ENCODE results near the gene PRKD2.

The PRKD2 gene

GRCh38 chr19:46739290-46739771 is 22.4 kb upstream of the PRKD2 start:
- H3K36me3 ChIP-seq (ENCODE audit: control insufficient read depth in 2 of 2, insufficient read depth in 2 of 2, low read length in 2 of 2): peaks cover 14 to 19% of the 10 kb centered on the region in 2 donors

GRCh38 chr19:46737761-46738171 is 20.9 kb upstream of the PRKD2 start:
- Histone ChIP-seq H3K27ac (ENCODE audit: low read length) (no peak overlapping the region), H3K4me3 (ENCODE audit: low read length in 2 of 2) (no peak overlapping the region), H3K9me3 (ENCODE audit: control insufficient read depth in 2 of 2, low read length in 2 of 2) (no peaks in the 10 kb centered on the region), H3K9ac (ENCODE audit: low read length in 2 of 2) (no peak overlapping the region), H3K4me1 (ENCODE audit: control insufficient read depth, insufficient read depth, low read length) (peaks cover 43% of the 10 kb centered on the region), H3K27me3 (ENCODE audit: control insufficient read depth in 1 of 2, insufficient read depth in 2 of 2, low read length in 2 of 2) (no peaks in the 10 kb centered on the region), H3K36me3 (ENCODE audit: control insufficient read depth in 2 of 2, insufficient read depth in 2 of 2, low read length in 2 of 2) (peaks cover 28 to 29% of the 10 kb centered on the region in 2 donors)

More at GRCh38 chr19:46739290-46739771, 22.4 kb upstream of the PRKD2 start:
- H3K9me3 ChIP-seq (ENCODE audit: control insufficient read depth in 2 of 2, low read length in 2 of 2): no peaks in the 10 kb centered on the region
- H3K9ac ChIP-seq (ENCODE audit: low read length in 2 of 2): no peak overlapping the region
- peaks cover 52% of the 10 kb centered on the region for H3K4me1 ChIP-seq (ENCODE audit: control insufficient read depth, insufficient read depth, low read length)
- no peaks in the 10 kb centered on the region for H3K27me3 ChIP-seq (ENCODE audit: control insufficient read depth in 1 of 2, insufficient read depth in 2 of 2, low read length in 2 of 2)
- no peak overlapping the region for H3K4me3 ChIP-seq (ENCODE audit: low read length in 2 of 2)
- H3K27ac ChIP-seq (ENCODE audit: low read length): no peak overlapping the region

GRCh38 chr19:46737298-46737654 is 20.4 kb upstream of the PRKD2 start:
- peaks cover 42% of the 10 kb centered on the region for H3K4me1 ChIP-seq (ENCODE audit: control insufficient read depth, insufficient read depth, low read length)
- H3K27ac ChIP-seq (ENCODE audit: low read length): no peak overlapping the region
- H3K36me3 ChIP-seq (ENCODE audit: control insufficient read depth in 2 of 2, insufficient read depth in 2 of 2, low read length in 2 of 2): peaks cover 29 to 31% of the 10 kb centered on the region in 2 donors

GRCh38 chr19:46736531-46737297 is 19.8 kb upstream of the PRKD2 start:
- Histone ChIP-seq H3K4me1 (ENCODE audit: control insufficient read depth, insufficient read depth, low read length) (peaks cover 37% of the 10 kb centered on the region), H3K4me3 (ENCODE audit: low read length in 2 of 2) (no peak overlapping the region), H3K36me3 (ENCODE audit: control insufficient read depth in 2 of 2, insufficient read depth in 2 of 2, low read length in 2 of 2) (peaks cover 24 to 31% of the 10 kb centered on the region in 2 donors), H3K9ac (ENCODE audit: low read length in 2 of 2) (no peak overlapping the region), H3K27ac (ENCODE audit: low read length) (no peak overlapping the region), H3K9me3 (ENCODE audit: control insufficient read depth in 2 of 2, low read length in 2 of 2) (no peaks in the 10 kb centered on the region), H3K27me3 (ENCODE audit: control insufficient read depth in 1 of 2, insufficient read depth in 2 of 2, low read length in 2 of 2) (no peaks in the 10 kb centered on the region)

More at GRCh38 chr19:46737298-46737654, 20.4 kb upstream of the PRKD2 start:
- no peak overlapping the region for H3K9ac ChIP-seq (ENCODE audit: low read length in 2 of 2)
- no peaks in the 10 kb centered on the region for H3K9me3 ChIP-seq (ENCODE audit: control insufficient read depth in 2 of 2, low read length in 2 of 2)
- H3K4me3 ChIP-seq (ENCODE audit: low read length in 2 of 2): no peak overlapping the region
- H3K27me3 ChIP-seq (ENCODE audit: control insufficient read depth in 1 of 2, insufficient read depth in 2 of 2, low read length in 2 of 2): no peaks in the 10 kb centered on the region

- Histone ChIP-seq H3K9me3 (ENCODE audit: control insufficient read depth in 2 of 2, low read length in 2 of 2) (no peaks in the 10 kb centered on the region), H3K4me3 (ENCODE audit: low read length in 2 of 2) (no peak overlapping the region), H3K4me1 (ENCODE audit: control insufficient read depth, insufficient read depth, low read length) (peaks cover 22% of the 10 kb centered on the region), H3K9ac (ENCODE audit: low read length in 2 of 2) (no peak overlapping the region), H3K27ac (ENCODE audit: low read length) (no peak overlapping the region), H3K27me3 (ENCODE audit: control insufficient read depth in 1 of 2, insufficient read depth in 2 of 2, low read length in 2 of 2) (no peaks in the 10 kb centered on the region), H3K36me3 (ENCODE audit: control insufficient read depth in 2 of 2, insufficient read depth in 2 of 2, low read length in 2 of 2) (peaks cover 44 to 54% of the 10 kb centered on the region in 2 donors)
Measured at GRCh38 chr19:46733690-46734292, 16.9 kb upstream of the PRKD2 start.

- H3K36me3 ChIP-seq (ENCODE audit: control insufficient read depth in 2 of 2, insufficient read depth in 2 of 2, low read length in 2 of 2): peaks cover 43 to 54% of the 10 kb centered on the region in 2 donors
- peaks cover 24% of the 10 kb centered on the region for H3K4me1 ChIP-seq (ENCODE audit: control insufficient read depth, insufficient read depth, low read length)
- no peaks in the 10 kb centered on the region for H3K27me3 ChIP-seq (ENCODE audit: control insufficient read depth in 1 of 2, insufficient read depth in 2 of 2, low read length in 2 of 2)
- H3K9me3 ChIP-seq (ENCODE audit: control insufficient read depth in 2 of 2, low read length in 2 of 2): no peaks in the 10 kb centered on the region
- H3K9ac ChIP-seq (ENCODE audit: low read length in 2 of 2): no peak overlapping the region
- no peak overlapping the region for H3K4me3 ChIP-seq (ENCODE audit: low read length in 2 of 2)
- H3K27ac ChIP-seq (ENCODE audit: low read length): no peak overlapping the region
Measured at GRCh38 chr19:46732966-46733689, 16.2 kb upstream of the PRKD2 start.

GRCh38 chr19:46732172-46732938 is 15.4 kb upstream of the PRKD2 start:
- Histone ChIP-seq H3K4me1 (ENCODE audit: control insufficient read depth, insufficient read depth, low read length) (peaks cover 24% of the 10 kb centered on the region), H3K9me3 (ENCODE audit: control insufficient read depth in 2 of 2, low read length in 2 of 2) (no peaks in the 10 kb centered on the region), H3K9ac (ENCODE audit: low read length in 2 of 2) (no peak overlapping the region), H3K27me3 (ENCODE audit: control insufficient read depth in 1 of 2, insufficient read depth in 2 of 2, low read length in 2 of 2) (no peaks in the 10 kb centered on the region), H3K4me3 (ENCODE audit: low read length in 2 of 2) (no peak overlapping the region), H3K36me3 (ENCODE audit: control insufficient read depth in 2 of 2, insufficient read depth in 2 of 2, low read length in 2 of 2) (peaks cover 37 to 54% of the 10 kb centered on the region in 2 donors), H3K27ac (ENCODE audit: low read length) (no peak overlapping the region)

- Histone ChIP-seq H3K4me1 (ENCODE audit: control insufficient read depth, insufficient read depth, low read length) (peaks cover 22% of the 10 kb centered on the region), H3K27ac (ENCODE audit: low read length) (no peak overlapping the region), H3K9ac (ENCODE audit: low read length in 2 of 2) (no peak overlapping the region), H3K4me3 (ENCODE audit: low read length in 2 of 2) (no peak overlapping the region), H3K36me3 (ENCODE audit: control insufficient read depth in 2 of 2, insufficient read depth in 2 of 2, low read length in 2 of 2) (peaks cover 35 to 57% of the 10 kb centered on the region in 2 donors), H3K9me3 (ENCODE audit: control insufficient read depth in 2 of 2, low read length in 2 of 2) (no peaks in the 10 kb centered on the region), H3K27me3 (ENCODE audit: control insufficient read depth in 1 of 2, insufficient read depth in 2 of 2, low read length in 2 of 2) (no peaks in the 10 kb centered on the region)
Measured at GRCh38 chr19:46731584-46731983, 14.7 kb upstream of the PRKD2 start.

- Histone ChIP-seq H3K27me3 (ENCODE audit: control insufficient read depth in 1 of 2, insufficient read depth in 2 of 2, low read length in 2 of 2) (no peaks in the 10 kb centered on the region), H3K4me1 (ENCODE audit: control insufficient read depth, insufficient read depth, low read length) (peaks cover 22% of the 10 kb centered on the region), H3K4me3 (ENCODE audit: low read length in 2 of 2) (no peak overlapping the region), H3K9ac (ENCODE audit: low read length in 2 of 2) (no peak overlapping the region), H3K27ac (ENCODE audit: low read length) (no peak overlapping the region), H3K36me3 (ENCODE audit: control insufficient read depth in 2 of 2, insufficient read depth in 2 of 2, low read length in 2 of 2) (peaks cover 37 to 62% of the 10 kb centered on the region in 2 donors), H3K9me3 (ENCODE audit: control insufficient read depth in 2 of 2, low read length in 2 of 2) (no peaks in the 10 kb centered on the region)
Measured at GRCh38 chr19:46731007-46731501, 14.1 kb upstream of the PRKD2 start.

GRCh38 chr19:46730595-46730994 is 13.7 kb upstream of the PRKD2 start:
- H3K4me1 ChIP-seq (ENCODE audit: control insufficient read depth, insufficient read depth, low read length): peaks cover 22% of the 10 kb centered on the region
- no peaks in the 10 kb centered on the region for H3K9me3 ChIP-seq (ENCODE audit: control insufficient read depth in 2 of 2, low read length in 2 of 2)
- H3K27me3 ChIP-seq (ENCODE audit: control insufficient read depth in 1 of 2, insufficient read depth in 2 of 2, low read length in 2 of 2): no peaks in the 10 kb centered on the region
- H3K27ac ChIP-seq (ENCODE audit: low read length): no peak overlapping the region
- peaks cover 37 to 67% of the 10 kb centered on the region in 2 donors for H3K36me3 ChIP-seq (ENCODE audit: control insufficient read depth in 2 of 2, insufficient read depth in 2 of 2, low read length in 2 of 2)
- no peak overlapping the region for H3K9ac ChIP-seq (ENCODE audit: low read length in 2 of 2)
- H3K4me3 ChIP-seq (ENCODE audit: low read length in 2 of 2): no peak overlapping the region
